Testis (tissue), 2 donors: ENCODE results near the gene LIM2.

ENCODE experiments used
- CTCF ChIP-seq, 3 experiments: fragments of 450-650 bp in 2 of 3; fragments of 200-600 bp in 1 of 3; sonication (generic) in 1 of 3; IDR thresholded peaks; one replicate each; pipeline ENCODE4 v1.5.1; 2016 to 2019; ENCODE audit warnings: antibody characterized with exemption in 3 of 3, mild to moderate bottlenecking in 2 of 3, moderate library complexity in 1 of 3
- POLR2A ChIP-seq: fragments of 450-650 bp; IDR thresholded peaks from one replicate; pipeline ENCODE4 v1.6.1; 2017; ENCODE audit warnings: antibody characterized with exemption, mild to moderate bottlenecking, moderate library complexity

DNA sequence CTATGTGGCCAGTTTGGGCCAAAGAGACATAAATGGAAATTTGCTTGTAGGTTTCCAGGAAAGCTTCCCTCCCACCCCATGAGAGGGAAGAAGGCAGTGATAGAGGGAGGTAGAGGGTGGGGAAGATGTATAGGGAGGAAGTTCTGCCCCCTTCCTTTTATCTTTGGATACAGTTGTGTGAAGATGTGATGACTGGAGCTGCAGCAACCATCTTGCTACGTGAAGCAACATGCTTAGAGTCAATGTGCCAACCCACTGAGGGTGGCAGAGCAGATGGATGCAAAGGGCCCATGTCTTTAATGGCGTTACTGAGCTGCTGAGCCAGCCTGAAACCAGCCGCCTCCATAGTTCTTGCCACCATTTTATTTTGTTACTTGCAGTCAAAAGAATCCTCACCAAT is 56.6 kb downstream of the LIM2 start:
- no peak for TF ChIP-seq CTCF (IDR thresholded peaks at IDR 0.05)
- no peak for TF ChIP-seq POLR2A
